HG03045 (cell line): Measurements from ENCODE around the gene DPYSL4.
"Not testable (repeated sequence)": the region's sequence is repeated elsewhere in the genome, so short reads cannot be mapped to it uniquely, and the experiment has no call there.

Experiments used
- ATAC-seq: cut with Tn5 transposase; IDR thresholded peaks from one replicate; pipeline ENCODE4 v1.9.1; 2021; ENCODE audit warnings: mild to moderate bottlenecking, moderate library complexity; ENCODE audit not compliant: unreplicated experiment

Gene DPYSL4

GRCh38 chr10:132204781-132205473, 18.2 kb downstream of the DPYSL4 start:
- ATAC-seq = no peak

- ATAC-seq = no peak
Measured at GRCh38 chr10:132205650-132206376, 19.1 kb downstream of the DPYSL4 start.

DNA sequence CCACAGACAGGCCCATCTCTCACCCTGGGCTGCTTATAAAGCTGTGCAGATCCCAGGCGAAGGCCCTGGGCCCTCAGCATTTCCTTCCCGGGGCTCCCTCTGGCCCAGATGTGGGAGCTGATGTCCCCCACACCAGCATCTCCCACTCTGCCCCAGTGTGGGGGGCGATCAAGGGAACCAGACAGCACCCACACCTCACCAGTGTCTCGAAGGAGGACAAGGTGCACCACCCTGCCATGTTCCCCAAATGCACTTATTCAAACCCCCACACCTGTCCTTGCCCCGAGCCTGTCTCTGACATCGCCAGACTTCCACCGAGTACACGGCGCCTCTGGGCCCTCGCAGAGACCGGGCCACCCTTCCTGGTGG, 19.6 kb downstream of the DPYSL4 start:
- no peak for ATAC-seq

GRCh38 chr10:132206806-132207535, 20.2 kb downstream of the DPYSL4 start:
- ATAC-seq = no peak

DNA sequence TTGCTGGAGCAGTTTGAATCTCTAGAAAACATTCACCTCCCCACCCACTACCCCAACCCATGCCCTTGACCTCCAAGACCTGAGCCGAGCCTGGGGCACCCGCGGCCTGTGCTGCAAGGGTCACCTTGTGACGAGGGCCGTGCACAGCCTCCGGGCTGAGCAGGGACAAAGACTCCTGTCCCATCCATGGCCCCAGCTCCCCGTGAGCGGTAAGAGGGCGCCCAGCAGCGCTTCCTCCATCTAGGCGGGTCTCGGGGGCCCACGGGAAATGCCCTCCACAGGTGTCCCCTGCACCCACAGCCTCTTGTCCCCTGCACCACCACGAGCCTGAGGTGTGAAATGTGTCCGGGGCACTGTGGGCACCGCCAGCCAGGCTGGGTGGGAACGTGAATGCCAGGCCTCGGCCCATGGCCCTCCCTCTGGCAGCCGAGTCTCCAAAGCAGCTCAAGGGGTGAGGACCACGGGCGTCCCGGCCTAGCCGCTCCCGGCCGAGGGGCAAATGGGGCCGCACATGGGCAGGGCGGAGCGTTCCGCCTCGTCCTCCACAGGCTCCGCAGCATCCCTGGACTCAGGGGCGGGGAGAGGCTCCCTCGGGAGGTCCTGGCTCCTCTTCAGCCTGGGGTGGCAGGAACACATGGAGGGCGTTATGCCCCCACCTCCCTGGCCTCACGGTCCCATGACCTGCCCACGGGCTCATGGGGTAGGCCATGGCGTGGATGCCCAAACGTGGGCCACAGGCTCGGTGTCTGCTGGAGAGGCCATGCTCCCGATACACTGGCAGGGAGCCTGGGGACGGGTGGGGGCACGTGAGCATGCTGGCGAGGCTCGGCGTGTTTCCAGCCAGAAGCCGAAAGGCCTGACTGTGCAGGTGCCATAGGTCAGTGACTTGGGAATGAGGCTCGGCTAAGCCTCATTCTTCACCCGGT, 21.1 kb downstream of the DPYSL4 start:
- ATAC-seq = no peak

DNA sequence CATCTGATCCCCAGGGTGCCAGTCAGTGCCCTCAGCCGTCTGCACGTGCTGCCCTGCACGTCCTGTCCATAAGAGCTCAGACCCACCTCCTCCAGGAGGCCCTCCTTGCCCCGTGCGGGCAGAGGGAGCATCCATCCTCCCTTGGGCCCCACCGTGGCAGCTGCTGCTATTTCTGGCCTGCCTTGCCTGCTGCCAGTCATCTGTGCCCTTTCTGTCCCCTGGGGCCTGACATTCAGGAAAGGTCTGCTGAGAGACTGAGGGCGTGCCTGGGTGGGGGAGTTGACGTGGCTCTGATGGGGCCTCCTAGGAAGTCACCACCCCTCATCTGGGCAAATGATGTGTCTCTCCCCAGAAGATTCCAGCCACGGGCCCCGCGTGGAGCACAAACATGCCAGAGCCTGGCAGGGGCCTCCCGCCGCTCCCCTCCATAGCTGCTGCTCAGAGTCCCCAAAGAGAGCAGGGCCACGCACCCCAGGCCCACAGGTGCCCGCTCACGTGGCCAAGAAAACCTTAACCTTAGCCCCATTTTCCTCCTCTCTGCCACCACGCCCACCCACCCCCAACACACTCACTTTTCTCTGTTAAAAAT, 21.8 kb downstream of the DPYSL4 start:
- ATAC-seq = no peak

DNA sequence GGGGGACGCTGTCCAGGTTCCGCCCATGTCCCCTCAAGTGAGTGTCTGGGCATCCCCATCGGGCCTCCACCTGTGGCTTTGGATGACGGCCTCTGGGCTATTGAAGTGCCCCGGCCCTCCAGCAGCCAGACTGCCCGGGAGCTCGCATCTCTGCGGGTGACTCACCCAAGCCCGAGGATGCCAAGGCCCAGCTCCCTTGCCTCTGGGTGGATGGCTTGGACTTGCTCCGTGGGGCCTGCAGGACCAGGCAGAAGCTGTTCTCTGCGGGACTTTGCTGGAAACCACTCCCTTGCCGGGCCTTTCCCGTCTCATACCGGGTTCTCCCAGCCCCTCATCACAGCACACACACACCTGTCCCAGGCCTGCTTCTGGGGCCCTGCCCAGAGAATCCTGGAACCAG, 22.4 kb downstream of the DPYSL4 start:
- ATAC-seq = no peak

DNA sequence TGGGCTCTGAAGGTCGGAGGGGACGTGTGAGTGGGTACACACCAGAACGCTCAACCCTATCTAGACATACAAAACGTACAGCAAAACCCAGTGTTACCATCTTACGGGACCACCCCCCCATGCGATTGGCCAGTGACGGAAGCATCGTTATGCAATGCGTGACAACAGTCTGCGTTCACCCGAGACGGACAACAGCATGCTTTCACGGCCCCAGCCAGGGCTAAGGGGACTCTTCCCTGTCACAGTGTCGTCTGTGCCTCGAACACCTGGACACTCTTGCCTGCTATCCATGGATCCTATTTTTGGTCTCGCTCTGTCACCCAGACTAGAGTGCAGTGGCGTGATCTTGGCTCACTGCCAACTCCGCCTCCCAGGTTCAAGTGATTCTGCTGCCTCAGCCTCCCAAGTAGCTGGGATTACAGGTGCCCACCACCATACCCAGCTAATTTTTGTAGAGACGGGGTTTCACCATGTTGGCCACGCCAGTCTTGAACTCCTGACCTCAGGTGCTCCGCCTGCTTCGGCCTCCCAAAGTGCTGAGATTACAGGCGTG, 23.3 kb downstream of the DPYSL4 start:
- ATAC-seq = no peak

GRCh38 chr10:132210766-132211165, 24.0 kb downstream of the DPYSL4 start:
- no peak for ATAC-seq

- no peak for ATAC-seq
Measured at GRCh38 chr10:132211246-132211645, 24.5 kb downstream of the DPYSL4 start.

DNA sequence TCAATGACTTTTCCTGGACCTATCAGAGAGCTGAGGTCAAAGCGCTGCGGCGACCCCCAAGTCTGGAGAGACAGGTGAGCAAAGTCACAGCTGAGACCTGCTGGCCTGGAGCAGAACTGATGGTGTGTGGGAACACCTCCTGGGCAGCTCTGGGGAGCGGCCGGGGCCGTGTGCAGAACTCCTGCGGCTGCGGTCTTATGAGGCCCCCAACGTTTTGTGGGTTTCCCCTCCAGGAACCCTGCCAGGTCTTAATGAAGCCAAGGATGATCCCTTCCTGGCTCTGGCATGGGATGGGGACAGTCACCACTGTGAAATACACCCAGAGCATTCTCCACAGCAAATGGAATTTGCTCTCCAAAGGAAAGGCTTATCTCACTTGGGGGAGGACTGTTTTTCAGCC, 26.1 kb downstream of the DPYSL4 start:
- no peak for ATAC-seq

GRCh38 chr10:132213917-132214316, 27.2 kb downstream of the DPYSL4 start:
- ATAC-seq = no peak

DNA sequence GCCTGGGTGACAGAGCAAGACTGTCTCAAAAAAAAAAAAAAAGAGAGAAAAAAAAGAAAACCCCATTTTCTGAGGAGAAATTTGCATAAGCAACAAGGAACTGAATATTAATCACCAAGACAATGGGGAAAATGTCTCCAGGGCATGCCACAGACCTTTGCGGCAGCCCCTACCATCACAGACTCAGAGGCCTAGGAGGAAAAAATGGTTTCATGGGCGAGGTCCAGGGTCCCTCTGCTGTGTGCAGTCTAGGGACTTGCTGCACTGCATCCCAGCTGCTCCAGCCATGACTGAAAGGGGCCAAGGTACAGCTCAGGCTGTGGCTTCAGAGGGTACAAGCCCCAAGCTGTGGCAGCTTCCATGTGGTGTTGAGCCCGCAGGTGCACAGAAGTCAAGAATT, 29.7 kb downstream of the DPYSL4 start:
- ATAC-seq = not testable (repeated sequence)

DNA sequence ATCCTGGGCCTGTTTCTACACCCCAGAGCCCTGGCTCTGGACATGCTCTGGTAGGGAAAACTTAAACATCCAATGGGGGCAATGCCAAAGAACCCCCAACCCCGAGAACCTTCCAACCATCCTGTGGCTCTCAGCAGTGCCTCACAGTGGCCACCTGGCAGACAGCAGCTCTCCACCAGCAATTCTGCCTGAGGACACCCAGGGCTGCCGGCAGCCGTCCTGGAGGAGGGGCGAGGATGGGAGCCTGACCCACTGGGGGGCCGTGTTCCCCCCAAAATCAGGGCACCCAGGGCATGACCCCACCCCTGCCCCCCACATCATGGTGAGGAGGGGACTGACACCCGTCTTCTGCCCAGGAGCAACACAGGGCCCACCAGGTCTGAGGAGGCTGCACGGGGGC, 32.7 kb downstream of the DPYSL4 start:
- ATAC-seq = no peak

DNA sequence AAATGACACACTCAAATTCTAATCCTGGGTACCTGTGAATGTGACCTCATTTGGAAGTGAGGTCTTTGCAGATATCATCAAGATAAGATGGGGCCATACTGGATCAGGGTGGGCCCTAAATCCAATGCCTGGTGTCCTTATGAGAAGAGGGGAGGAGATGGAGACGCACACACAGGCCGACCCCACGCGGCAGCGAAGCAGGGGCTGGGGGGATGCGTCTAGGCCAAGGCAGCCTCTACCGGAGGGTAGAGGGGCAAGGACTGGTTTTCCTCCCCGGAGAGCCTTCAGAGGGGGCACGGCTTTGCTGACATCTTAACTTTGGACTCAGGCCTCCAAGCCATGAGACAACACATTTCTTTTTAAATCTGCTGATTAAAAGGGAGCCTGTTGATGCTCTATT, 33.3 kb downstream of the DPYSL4 start:
- no peak for ATAC-seq

- ATAC-seq = not testable (repeated sequence)
Measured at GRCh38 chr10:132220996-132221395, 34.2 kb downstream of the DPYSL4 start.

DNA sequence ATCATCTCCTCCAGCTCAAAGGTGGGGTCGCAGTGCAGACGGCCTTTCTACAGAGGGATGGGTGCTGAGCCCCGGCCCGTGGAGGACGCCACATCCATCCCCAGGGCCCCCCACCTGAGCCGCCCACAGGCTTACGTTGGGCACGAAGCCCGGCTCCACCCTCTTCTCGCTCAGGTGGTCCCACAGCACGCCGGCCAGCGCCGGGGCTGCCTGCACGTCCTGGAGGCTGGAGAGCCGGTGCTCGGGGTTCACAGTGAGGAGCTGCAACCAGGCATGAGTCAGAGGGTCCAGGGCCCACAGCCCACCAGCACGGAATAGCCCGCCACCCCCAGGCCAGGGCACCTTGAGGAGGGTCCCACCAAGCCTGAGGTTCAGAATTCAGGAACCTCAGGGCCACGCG, 36.0 kb downstream of the DPYSL4 start:
- ATAC-seq = no peak

- ATAC-seq = no peak
Measured at GRCh38 chr10:132223156-132223590, 36.4 kb downstream of the DPYSL4 start.

- no peak for ATAC-seq
Measured at GRCh38 chr10:132223611-132224342, 37.0 kb downstream of the DPYSL4 start.
